GM18507 (cell line): ENCODE data around the gene OOSP4A.

Source experiments
- DNase-seq: peaks from one replicate; pipeline ENCODE4 v3.0.0; 2011; ENCODE audit warnings: low read depth; ENCODE audit not compliant: insufficient read length; ENCODE audit errors: extremely low spot score
- FAIRE-seq: peaks from 2 replicates; lab custom pipeline; 2011; peaks lifted over from hg19 to GRCh38; lab: Jason Lieb, UNC

The OOSP4A gene

GRCh38 chr11:59963733-59964132, at the start of gene OOSP4A:
TSS of gene OOSP4A (plus strand) at chr11:59964033. CDS start at chr11:59964033, 0 bp downstream.
- DNase-seq (no peak), FAIRE-seq (no peak)

- FAIRE-seq (no peak), DNase-seq (no peak)
Measured at GRCh38 chr11:59918480-59918879, 45.4 kb upstream of the OOSP4A start.

- no peak for FAIRE-seq
- no peak for DNase-seq
Measured at GRCh38 chr11:59918987-59919589, 44.7 kb upstream of the OOSP4A start.

- no peak for FAIRE-seq
Measured at GRCh38 chr11:59923813-59924212, 40.0 kb upstream of the OOSP4A start.

GRCh38 chr11:59931688-59932087, 32.1 kb upstream of the OOSP4A start:
- FAIRE-seq (no peak), DNase-seq (no peak)

More at GRCh38 chr11:59923813-59924212, 40.0 kb upstream of the OOSP4A start:
- no peak for DNase-seq

GRCh38 chr11:59938132-59938531, 25.7 kb upstream of the OOSP4A start, which contains the start of gene OOSP1:
TSS of gene OOSP1 (plus strand) at chr11:59938432. CDS start at chr11:59938455, 23 bp downstream.
- DNase-seq (no peak), FAIRE-seq (no peak)

- no peak for DNase-seq
- no peak for FAIRE-seq
Measured at GRCh38 chr11:59938718-59939117, 25.1 kb upstream of the OOSP4A start.

- FAIRE-seq, result no peak
- no peak for DNase-seq
Measured at GRCh38 chr11:59939482-59939881, 24.4 kb upstream of the OOSP4A start.

- DNase-seq, result no peak
- no peak for FAIRE-seq
Measured at GRCh38 chr11:59941091-59941490, 22.7 kb upstream of the OOSP4A start.

- DNase-seq, result no peak
Measured at GRCh38 chr11:59943997-59944714, 19.7 kb upstream of the OOSP4A start.

GRCh38 chr11:59944720-59945119, 19.1 kb upstream of the OOSP4A start:
- DNase-seq, result no peak

More at GRCh38 chr11:59943997-59944714, 19.7 kb upstream of the OOSP4A start:
- no peak for FAIRE-seq

GRCh38 chr11:59953463-59954218, 10.2 kb upstream of the OOSP4A start:
- no peak for DNase-seq

More at GRCh38 chr11:59944720-59945119, 19.1 kb upstream of the OOSP4A start:
- FAIRE-seq, result no peak

GRCh38 chr11:59954219-59954847, 9.5 kb upstream of the OOSP4A start:
- no peak for FAIRE-seq
- no peak for DNase-seq

More at GRCh38 chr11:59953463-59954218, 10.2 kb upstream of the OOSP4A start:
- FAIRE-seq, result no peak

GRCh38 chr11:59957094-59957493, 6.7 kb upstream of the OOSP4A start:
- no peak for FAIRE-seq

GRCh38 chr11:59960502-59961381, 3.1 kb upstream of the OOSP4A start:
- FAIRE-seq (no peak), DNase-seq (no peak)

More at GRCh38 chr11:59957094-59957493, 6.7 kb upstream of the OOSP4A start:
- DNase-seq, result no peak

- DNase-seq, result no peak
- FAIRE-seq, result no peak
Measured at GRCh38 chr11:59962107-59962482, 1.7 kb upstream of the OOSP4A start.

- DNase-seq (no peak), FAIRE-seq (no peak)
Measured at GRCh38 chr11:59965424-59965823, 1.6 kb downstream of the OOSP4A start.

- FAIRE-seq (no peak), DNase-seq (no peak)
Measured at GRCh38 chr11:59966201-59966600, 2.4 kb downstream of the OOSP4A start.
